Measurements from ENCODE around the gene CDH11. TPM values are rescaled to one million over a fixed set of nuclear protein-coding genes. Genes with fewer than 3 reads are reported as not detected.
A peak's percentile ranks its signal among the peaks of the same experiment; 100 is the strongest.

Gene CDH11
- total RNA-seq, 1 experiment from 2014 or later, result 57.7 TPM

DNA sequence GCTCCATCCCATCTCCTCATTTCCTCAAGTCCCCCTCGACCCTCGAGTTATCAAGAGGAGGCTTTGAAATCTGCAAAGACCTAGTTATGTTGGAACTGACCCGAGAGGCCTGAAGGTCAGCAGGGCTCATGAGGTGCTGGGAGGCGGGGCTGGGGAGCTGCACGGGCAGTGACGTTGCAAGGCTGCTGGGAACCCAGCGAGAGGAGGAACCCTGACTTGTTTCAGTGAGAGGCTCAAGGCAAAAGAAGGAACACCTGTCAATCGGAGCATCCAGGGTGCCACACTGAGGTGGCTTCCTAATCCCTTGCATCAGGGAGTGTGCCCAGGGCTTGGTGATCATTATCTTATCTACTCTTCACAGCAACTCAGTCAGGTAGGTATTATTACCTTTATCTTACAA lies 86.9 kb downstream of the CDH11 start:
- no peak for DNase-seq (ENCODE audit: low read depth)

DNA sequence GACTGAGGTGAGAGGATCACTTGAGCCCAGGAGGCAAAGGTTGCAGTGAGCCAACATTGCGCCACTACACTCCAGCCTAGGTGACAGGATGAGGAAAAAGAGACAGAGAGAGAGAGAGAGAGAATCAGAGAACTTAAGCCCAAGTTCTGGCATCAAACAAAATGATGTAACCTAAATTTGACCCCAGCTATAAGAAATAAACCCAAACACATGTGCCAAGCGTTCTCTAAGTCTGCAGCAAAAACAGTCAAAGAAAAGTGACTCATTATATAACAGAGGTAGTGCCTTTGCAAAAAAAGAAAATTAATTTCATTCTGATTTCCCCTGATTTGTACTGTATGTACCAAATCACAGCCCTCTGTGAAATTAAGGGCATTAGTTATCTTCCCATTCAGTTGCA lies 89.5 kb downstream of the CDH11 start:
- DNase-seq (ENCODE audit: low read depth), result peak; percentile 23

DNA sequence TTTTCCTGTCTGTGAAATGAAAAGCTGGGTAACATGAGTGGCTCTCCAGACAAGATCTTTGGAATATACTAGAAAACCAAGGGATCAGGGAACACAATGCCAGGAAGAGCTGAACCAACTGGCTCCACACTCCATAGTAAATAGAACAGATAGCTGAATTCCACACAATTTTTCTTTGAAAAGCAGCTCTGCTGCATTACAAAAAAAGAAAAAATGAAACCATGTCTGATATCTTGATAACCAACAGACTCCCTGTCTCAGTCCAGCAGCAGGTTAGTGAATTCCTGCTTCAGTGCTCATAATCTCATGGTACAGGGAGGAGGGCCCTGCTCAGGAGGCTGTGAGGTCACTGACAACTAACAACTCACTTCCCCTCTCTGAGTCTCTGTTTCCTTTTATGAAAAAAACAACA lies 97.1 kb downstream of the CDH11 start:
- no peak for DNase-seq (ENCODE audit: low read depth)

GRCh38 chr16:65023802-65024201 lies 98.1 kb downstream of the CDH11 start:
- DNase-seq (ENCODE audit: low read depth), result no peak

DNA sequence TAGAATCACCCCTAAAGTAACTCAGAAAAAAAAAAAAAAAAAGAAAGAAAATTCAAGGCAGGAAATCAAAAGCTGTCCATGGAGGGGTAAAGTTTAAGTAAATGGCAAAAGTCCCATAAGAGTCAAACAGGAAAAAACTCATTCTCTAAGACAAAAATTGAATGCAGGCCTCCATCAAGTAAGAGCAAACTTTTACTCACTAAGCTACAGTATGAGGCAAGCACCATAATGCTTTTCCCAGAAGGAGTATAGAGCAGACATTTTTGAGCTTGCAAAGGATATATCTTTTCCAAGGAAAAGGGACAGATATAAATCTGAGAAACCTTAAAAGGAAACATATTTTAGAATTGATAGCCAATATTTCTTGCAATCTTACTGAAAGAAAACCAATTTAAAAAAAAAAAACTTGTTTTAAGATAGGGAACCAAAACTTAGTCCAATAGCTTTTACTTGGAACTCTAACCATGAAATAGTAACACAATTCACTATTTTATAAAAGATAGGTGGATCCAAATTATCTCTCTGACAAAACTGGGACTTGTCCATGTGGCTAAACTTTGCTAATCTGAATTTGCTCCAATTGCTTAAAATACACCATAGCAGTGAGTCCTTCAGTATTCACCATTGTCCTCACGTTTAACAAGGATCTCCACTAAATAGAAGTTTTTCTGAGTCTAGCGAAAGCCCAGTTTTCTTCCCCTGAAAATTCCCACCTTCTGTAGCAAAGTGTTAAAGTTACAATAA lies 99.8 kb downstream of the CDH11 start:
- DNase-seq (ENCODE audit: low read depth), result no peak

GRCh38 chr16:65016754-65017153 lies 105.1 kb downstream of the CDH11 start:
- no peak for DNase-seq (ENCODE audit: low read depth)

DNA sequence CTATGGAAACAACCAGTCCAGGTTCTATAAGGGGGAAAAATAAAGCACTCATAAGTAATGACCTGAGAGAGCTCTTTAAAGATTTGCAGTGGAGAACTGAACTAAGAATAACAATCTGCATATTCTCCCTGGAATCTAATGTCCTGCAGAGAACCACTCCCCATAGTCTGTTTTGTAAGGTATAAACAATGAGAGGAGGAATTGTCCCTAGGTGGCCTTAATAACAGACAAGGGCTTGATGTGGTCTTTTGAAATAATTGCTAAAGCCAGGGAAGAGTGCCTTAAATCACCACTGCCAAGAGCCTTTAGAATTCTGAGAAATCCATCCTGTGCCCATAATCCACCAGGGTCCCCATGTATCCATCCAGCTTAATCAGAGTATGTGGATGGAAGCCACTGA lies 106.3 kb downstream of the CDH11 start:
- no peak for DNase-seq (ENCODE audit: low read depth)

DNA sequence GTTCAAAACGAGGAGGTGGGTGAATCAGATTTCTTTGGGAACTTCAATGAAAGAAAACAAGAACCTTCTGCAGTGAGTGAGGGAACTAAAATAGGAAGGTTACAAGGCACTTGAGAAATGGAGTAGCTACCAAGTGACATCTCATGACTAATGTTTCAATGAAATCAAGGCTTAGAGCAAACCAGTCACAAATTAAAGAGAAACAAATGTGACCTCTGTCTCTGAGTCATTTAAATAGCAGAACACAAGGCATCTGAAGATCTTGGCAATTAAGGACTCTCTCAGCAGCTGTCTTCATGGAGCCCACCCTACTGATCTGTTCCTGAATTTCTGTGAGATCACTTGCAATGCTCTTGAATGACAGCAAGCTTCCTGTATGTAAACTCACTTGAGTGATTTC lies 109.5 kb downstream of the CDH11 start:
- DNase-seq (ENCODE audit: low read depth), result peak; percentile 72

DNA sequence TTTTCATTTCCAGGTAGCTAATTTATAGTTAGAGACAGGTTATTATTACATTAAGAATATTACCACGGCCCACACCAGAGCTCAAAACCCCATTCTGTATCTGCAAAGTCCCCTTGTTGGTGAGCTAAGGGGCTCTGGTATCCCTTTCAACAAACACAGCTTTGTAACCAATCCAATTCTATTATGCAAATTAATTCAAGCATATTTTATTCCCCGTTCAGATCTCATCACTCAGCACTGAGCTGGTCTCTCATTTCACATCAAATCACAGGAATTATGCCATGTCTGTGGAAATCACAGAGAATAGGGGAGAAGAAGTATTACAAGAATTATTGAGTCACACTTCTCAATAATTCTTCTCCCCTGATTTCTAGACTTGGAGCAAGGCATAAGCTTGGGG lies 111.7 kb downstream of the CDH11 start:
- DNase-seq (ENCODE audit: low read depth), result no peak

DNA sequence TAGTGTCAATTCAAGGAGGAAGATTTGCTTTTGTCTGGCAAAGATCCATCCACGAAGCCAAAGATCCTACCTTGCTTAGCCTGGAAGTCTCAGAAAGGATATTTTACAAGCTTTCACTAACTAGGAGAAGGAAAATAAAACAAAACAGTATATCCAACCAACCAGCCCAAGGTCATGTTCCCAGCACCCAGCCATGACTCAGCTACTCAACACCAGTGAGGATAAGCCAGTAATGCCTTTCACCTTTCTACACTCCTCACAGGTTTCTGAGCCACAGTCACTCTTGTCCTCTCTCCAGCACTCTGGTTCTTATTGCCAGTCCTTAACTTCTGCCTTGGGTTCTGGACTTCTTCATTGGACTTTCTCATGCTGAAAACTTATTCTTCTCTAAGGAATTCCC lies 116.2 kb downstream of the CDH11 start:
- DNase-seq (ENCODE audit: low read depth), result no peak

DNA sequence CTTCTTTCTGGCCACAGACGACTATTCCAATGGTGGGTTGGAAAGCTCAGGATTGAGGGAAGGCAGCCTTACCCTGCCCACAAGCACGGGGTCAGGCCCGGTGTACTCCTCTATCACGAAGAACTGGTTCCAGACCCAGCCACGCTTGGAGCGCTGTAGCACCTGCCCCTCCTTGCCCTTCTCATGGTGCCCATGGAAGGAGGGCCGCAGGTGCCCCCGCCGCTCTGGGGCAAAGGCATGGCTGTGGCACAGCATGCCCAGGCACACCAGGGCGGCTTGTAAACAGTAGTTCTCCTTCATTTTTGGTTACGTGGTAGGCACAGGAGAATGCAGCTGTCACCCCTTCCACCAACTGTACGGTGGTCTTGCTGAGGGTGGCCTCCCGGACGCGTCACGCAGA lies 117.3 kb downstream of the CDH11 start:
- no peak for DNase-seq (ENCODE audit: low read depth)

DNA sequence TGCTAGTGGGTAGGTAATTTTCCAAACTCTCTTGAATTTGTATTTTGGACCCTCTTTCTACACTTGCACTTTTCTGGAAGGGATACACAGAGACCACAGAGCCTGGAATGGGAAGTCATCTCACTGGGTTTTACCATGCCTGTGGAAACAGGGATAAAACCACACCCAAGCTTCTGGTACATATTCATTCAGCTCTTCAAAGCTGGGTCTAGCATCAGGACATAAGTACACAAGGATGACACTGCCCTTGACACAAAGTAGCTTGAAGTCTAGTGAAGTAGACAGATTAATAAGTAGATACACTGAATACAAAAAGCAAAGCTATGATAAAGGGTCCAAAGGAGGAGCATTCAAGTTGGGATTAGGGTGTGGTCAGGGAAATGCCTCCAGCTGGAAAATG lies 118.2 kb downstream of the CDH11 start:
- DNase-seq (ENCODE audit: low read depth), result no peak

DNA sequence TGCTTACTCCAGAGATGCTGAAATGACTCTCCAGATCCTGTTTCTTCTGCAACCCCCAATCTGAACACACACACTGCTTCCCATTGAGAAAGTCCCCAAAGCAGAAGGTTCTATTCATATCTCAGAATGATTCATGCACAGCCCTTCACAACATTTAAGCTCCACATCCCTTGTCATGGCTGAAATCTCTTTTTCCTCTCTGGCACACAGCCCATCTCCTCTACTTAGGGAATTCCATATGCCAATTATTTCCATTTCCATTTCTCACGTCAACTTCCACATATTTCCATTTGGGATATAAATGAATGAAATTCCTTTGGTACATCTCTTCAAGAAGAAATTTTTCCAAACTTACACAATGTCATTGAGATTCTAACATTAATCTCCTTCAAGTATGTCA lies 119.6 kb downstream of the CDH11 start:
- peak; percentile 75 for DNase-seq (ENCODE audit: low read depth)

DNA sequence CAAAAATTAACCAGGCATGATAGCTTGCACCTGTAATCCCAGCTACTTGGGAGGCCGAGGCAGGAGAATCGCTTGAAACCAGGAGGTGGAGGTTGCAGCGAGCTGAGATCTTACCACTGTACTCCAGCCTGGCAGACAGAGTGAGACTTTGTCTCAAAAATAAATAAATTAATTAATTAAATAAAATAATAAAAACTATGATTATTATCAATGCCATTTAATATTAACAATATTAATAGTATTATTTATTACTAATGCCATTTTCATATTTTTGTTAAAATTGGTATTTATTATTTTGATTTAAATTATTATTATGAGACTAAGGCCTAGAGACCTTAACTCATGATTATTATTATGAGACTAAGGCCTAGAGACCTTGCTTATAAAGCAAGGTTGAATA lies 121.2 kb downstream of the CDH11 start:
- DNase-seq (ENCODE audit: low read depth), result no peak

- no peak for DNase-seq (ENCODE audit: low read depth)
Observed at GRCh38 chr16:64997751-64998150, 124.1 kb downstream of the CDH11 start.

GRCh38 chr16:64997121-64997520 lies 124.7 kb downstream of the CDH11 start:
- DNase-seq (ENCODE audit: low read depth), result no peak

- no peak for DNase-seq (ENCODE audit: low read depth)
Observed at GRCh38 chr16:64996641-64997040, 125.2 kb downstream of the CDH11 start.

- DNase-seq (ENCODE audit: low read depth), result no peak
Observed at GRCh38 chr16:64993464-64993863, 128.4 kb downstream of the CDH11 start.

GRCh38 chr16:64991001-64991400 lies 130.9 kb downstream of the CDH11 start:
- DNase-seq (ENCODE audit: low read depth), result no peak

- DNase-seq (ENCODE audit: low read depth), result no peak
Observed at GRCh38 chr16:64990101-64990500, 131.8 kb downstream of the CDH11 start.

DNA sequence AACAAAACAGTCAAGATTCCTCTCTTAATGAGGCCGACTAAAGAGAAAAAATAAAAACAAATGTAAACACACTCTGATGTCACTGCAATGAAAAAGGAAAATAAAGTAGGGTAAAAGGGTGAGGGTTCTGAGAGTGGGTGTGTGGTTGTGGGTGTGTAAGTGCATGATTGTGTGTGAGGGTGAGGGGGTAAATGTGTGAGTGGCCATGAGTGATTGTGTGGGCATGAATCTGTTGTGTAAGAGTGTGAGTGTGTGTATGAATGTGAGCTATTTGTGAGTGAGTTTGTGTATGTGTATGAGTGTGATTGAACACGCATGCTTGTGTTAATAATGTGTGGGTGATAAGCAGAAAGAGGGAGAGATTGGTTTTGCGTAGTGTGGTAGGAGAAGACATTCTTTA lies 132.8 kb downstream of the CDH11 start:
- no peak for DNase-seq (ENCODE audit: low read depth)

GRCh38 chr16:64983963-64984362 lies 137.9 kb downstream of the CDH11 start:
- DNase-seq (ENCODE audit: low read depth), result peak; percentile 89

- no peak for DNase-seq (ENCODE audit: low read depth)
Observed at GRCh38 chr16:64983231-64983630, 138.6 kb downstream of the CDH11 start.

- peak; percentile 42 for DNase-seq (ENCODE audit: low read depth)
Observed at GRCh38 chr16:64982581-64982980, 139.3 kb downstream of the CDH11 start.

All from LHCN-M2 (cell line).